GM06990 (cell line): ENCODE measurements around the gene ZNF526.

Experiments
- DNase-seq: peaks from one replicate; pipeline ENCODE4 v3.0.0-alpha.2; 2011; ENCODE audit not compliant: insufficient read length; ENCODE audit errors: extremely low read depth
- H3K27me3 ChIP-seq: replicated peaks from 2 replicates; pipeline ENCODE4 v1.6.0; 2011; ENCODE audit warnings: low read length; ENCODE audit not compliant: control insufficient read depth, insufficient read depth
- H3K36me3 ChIP-seq: 2 replicates; pipeline ENCODE4 v1.5.1; 2011; ENCODE audit warnings: low read length; ENCODE audit not compliant: control insufficient read depth, insufficient read depth
- H3K4me3 ChIP-seq: replicated peaks from 2 replicates; pipeline ENCODE4 v1.5.1; 2011; ENCODE audit warnings: low read depth, mild to moderate bottlenecking, control low read depth, low read length
- TF ChIP-seq, protein P1 (sequence below): IDR thresholded peaks from 2 replicates; pipeline ENCODE4 v1.5.1; 2011; ENCODE audit warnings: low read length, control low read depth, mild to moderate bottlenecking, inconsistent platforms; ENCODE audit not compliant: insufficient read depth, poor library complexity, severe bottlenecking

ZNF526 gene

DNA sequence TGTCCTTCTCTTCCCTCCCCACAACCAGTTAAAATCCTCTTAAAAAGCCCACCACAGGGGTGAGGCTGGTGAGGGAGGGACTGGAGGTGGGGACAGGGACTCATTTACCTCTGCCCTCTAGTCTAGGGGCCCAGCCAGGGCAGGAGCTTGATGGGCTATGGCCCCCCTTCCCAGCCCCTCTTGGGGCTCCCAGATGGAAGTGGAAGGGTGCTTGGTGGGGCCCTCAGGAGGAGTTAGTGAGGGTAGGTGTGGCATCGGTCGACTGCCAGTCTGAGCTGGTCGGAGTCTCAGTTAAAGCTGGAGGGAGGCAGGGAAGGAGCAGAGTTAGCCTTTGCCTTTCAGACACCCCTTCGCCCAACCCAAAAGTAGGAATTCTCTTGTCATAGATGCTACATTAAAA is 10.5 kb downstream of the ZNF526 start:
- H3K27me3 ChIP-seq: no peaks in the 10 kb centered on the region
- peaks cover 53% of the 10 kb centered on the region for H3K36me3 ChIP-seq
- H3K4me3 ChIP-seq: no peak overlapping the region
- DNase-seq: no peak
- TF ChIP-seq, protein P1, sequence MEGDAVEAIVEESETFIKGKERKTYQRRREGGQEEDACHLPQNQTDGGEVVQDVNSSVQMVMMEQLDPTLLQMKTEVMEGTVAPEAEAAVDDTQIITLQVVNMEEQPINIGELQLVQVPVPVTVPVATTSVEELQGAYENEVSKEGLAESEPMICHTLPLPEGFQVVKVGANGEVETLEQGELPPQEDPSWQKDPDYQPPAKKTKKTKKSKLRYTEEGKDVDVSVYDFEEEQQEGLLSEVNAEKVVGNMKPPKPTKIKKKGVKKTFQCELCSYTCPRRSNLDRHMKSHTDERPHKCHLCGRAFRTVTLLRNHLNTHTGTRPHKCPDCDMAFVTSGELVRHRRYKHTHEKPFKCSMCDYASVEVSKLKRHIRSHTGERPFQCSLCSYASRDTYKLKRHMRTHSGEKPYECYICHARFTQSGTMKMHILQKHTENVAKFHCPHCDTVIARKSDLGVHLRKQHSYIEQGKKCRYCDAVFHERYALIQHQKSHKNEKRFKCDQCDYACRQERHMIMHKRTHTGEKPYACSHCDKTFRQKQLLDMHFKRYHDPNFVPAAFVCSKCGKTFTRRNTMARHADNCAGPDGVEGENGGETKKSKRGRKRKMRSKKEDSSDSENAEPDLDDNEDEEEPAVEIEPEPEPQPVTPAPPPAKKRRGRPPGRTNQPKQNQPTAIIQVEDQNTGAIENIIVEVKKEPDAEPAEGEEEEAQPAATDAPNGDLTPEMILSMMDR: no peak

GRCh38 chr19:42232435-42232834 is 12.3 kb downstream of the ZNF526 start:
- H3K27me3 ChIP-seq: no peaks in the 10 kb centered on the region
- H3K4me3 ChIP-seq: no peak overlapping the region
- TF ChIP-seq, protein P1: no peak
- DNase-seq: no peak
- H3K36me3 ChIP-seq: peaks cover 50% of the 10 kb centered on the region

GRCh38 chr19:42233106-42233505 is 13.0 kb downstream of the ZNF526 start:
- TF ChIP-seq, protein P1: no peak
- no peaks in the 10 kb centered on the region for H3K27me3 ChIP-seq
- peaks cover 49% of the 10 kb centered on the region for H3K36me3 ChIP-seq
- no peak overlapping the region for H3K4me3 ChIP-seq
- DNase-seq: no peak

- Histone ChIP-seq H3K27me3 (no peaks in the 10 kb centered on the region), H3K4me3 (no peak overlapping the region), H3K36me3 (peaks cover 47% of the 10 kb centered on the region)
- DNase-seq: no peak
- TF ChIP-seq, protein P1: no peak
These were observed 13.7 kb downstream of the ZNF526 start for GRCh38 chr19:42233678-42234292.

DNA sequence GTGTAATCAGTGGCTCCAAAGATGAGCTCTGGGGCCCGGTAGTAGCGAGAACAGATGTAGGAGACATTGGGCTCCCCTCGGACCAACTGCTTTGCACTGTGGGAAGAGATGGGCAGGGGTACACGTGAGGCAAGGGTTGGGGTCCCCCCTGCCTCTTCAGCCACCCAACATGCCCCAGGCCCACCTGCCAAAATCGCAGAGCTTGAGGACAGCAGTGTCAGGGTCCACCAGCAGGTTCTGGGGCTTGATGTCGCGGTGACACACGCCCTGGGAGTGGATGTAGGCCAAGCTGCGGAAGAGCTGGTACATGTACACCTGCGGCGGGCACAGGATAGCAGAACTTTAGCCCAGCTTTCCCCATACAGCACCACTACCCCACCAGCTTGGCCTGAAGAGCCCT is 14.3 kb downstream of the ZNF526 start:
- DNase-seq: no peak
- TF ChIP-seq, protein P1: no peak
- Histone ChIP-seq H3K36me3 (peaks cover 44% of the 10 kb centered on the region), H3K4me3 (no peak overlapping the region), H3K27me3 (no peaks in the 10 kb centered on the region)

GRCh38 chr19:42235181-42235580 is 15.1 kb downstream of the ZNF526 start:
- no peak overlapping the region for H3K4me3 ChIP-seq
- TF ChIP-seq, protein P1: no peak
- H3K36me3 ChIP-seq: peaks cover 47% of the 10 kb centered on the region
- H3K27me3 ChIP-seq: no peaks in the 10 kb centered on the region
- DNase-seq: no peak
